Right kidney (tissue), 1 donor: ENCODE results near the gene DNAJC8.

Experiments used
- DNase-seq: peaks from one replicate; pipeline ENCODE4 v3.0.0-alpha.2; 2016

Gene DNAJC8

GRCh38 chr1:28173151-28173979 is 59.5 kb downstream of the DNAJC8 start:
- no peak for DNase-seq

- DNase-seq, result no peak
Observed at GRCh38 chr1:28172713-28173150, 60.1 kb downstream of the DNAJC8 start.

GRCh38 chr1:28171246-28171645 is 61.6 kb downstream of the DNAJC8 start:
- no peak for DNase-seq

GRCh38 chr1:28170001-28170596 is 62.7 kb downstream of the DNAJC8 start:
- no peak for DNase-seq

GRCh38 chr1:28163496-28164161 is 69.2 kb downstream of the DNAJC8 start:
- DNase-seq, result no peak

- DNase-seq, result no peak
Observed at GRCh38 chr1:28162151-28162550, 70.7 kb downstream of the DNAJC8 start.

GRCh38 chr1:28161751-28162150 is 71.1 kb downstream of the DNAJC8 start:
- no peak for DNase-seq

- DNase-seq, result no peak
Observed at GRCh38 chr1:28160782-28161266, 72.0 kb downstream of the DNAJC8 start.

GRCh38 chr1:28159680-28160079 is 73.1 kb downstream of the DNAJC8 start:
- DNase-seq, result no peak

- DNase-seq, result no peak
Observed at GRCh38 chr1:28159243-28159642, 73.6 kb downstream of the DNAJC8 start.

- no peak for DNase-seq
Observed at GRCh38 chr1:28157894-28158293, 74.9 kb downstream of the DNAJC8 start.

- no peak for DNase-seq
Observed at GRCh38 chr1:28156821-28157220, 76.0 kb downstream of the DNAJC8 start.

GRCh38 chr1:28155628-28156027 is 77.2 kb downstream of the DNAJC8 start:
- no peak for DNase-seq

GRCh38 chr1:28154078-28154594 is 78.7 kb downstream of the DNAJC8 start:
- no peak for DNase-seq
